KMS-11 (cell line): ENCODE measurements around the gene ZFP28.
A peak's percentile ranks its signal among the peaks of the same experiment; 100 is the strongest.

Experiments
- H2AFZ ChIP-seq: fragments of 200-600 bp; sonication (generic); 2 replicates; pipeline ENCODE4 v1.6.1; 2016; ENCODE audit warnings: antibody characterized with exemption, mixed run types, low read depth
- H3K27ac ChIP-seq: fragments of 200-600 bp; sonication (generic); 2 replicates; pipeline ENCODE4 v1.6.1; 2016; ENCODE audit warnings: mild to moderate bottlenecking, mixed run types
- H3K27me3 ChIP-seq: fragments of 200-600 bp; sonication (generic); 2 replicates; pipeline ENCODE4 v1.6.1; 2017; ENCODE audit warnings: mild to moderate bottlenecking, low read depth, mixed run types, moderate library complexity; ENCODE audit not compliant: insufficient read depth
- H3K36me3 ChIP-seq: fragments of 200-600 bp; sonication (generic); 2 replicates; pipeline ENCODE4 v1.6.1; 2017; ENCODE audit warnings: mild to moderate bottlenecking, mixed run types; ENCODE audit not compliant: insufficient read depth
- H3K4me1 ChIP-seq: fragments of 200-600 bp; sonication (generic); 2 replicates; pipeline ENCODE4 v1.6.1; 2016; ENCODE audit warnings: mild to moderate bottlenecking, low read depth, mixed run types; ENCODE audit not compliant: poor library complexity, severe bottlenecking
- H3K4me2 ChIP-seq: fragments of 200-600 bp; sonication (generic); 2 replicates; pipeline ENCODE4 v1.7.0; 2016; ENCODE audit warnings: mild to moderate bottlenecking, mixed run types
- H3K4me3 ChIP-seq: fragments of 200-600 bp; sonication (generic); IDR thresholded peaks from 2 replicates; pipeline ENCODE4 v1.6.1; 2017; ENCODE audit warnings: low read depth, low read length, mixed read lengths; ENCODE audit not compliant: insufficient read depth
- H3K79me2 ChIP-seq: fragments of 200-600 bp; sonication (generic); 2 replicates; pipeline ENCODE4 v1.6.1; 2016; ENCODE audit warnings: low read depth, mixed run types; ENCODE audit not compliant: insufficient read depth
- H3K9ac ChIP-seq: fragments of 200-600 bp; sonication (generic); 2 replicates; pipeline ENCODE4 v1.6.1; 2016; ENCODE audit warnings: mild to moderate bottlenecking, mixed run types
- H4K20me1 ChIP-seq: fragments of 200-600 bp; sonication (generic); 2 replicates; pipeline ENCODE4 v1.6.1; 2016; ENCODE audit warnings: mild to moderate bottlenecking, mixed run types; ENCODE audit not compliant: insufficient read depth
- CTCF ChIP-seq: fragments of 200-600 bp; sonication (generic); conservative IDR thresholded peaks from 2 replicates; pipeline ENCODE4 v1.6.1; 2017; ENCODE audit warnings: low read depth, mild to moderate bottlenecking, antibody characterized with exemption, low read length, moderate library complexity, mixed read lengths

Gene ZFP28

GRCh38 chr19:56538761-56539263 lies at the start of gene ZFP28:
Gene ZFP28 (plus strand): TSS chr19:56538948. CDS start chr19:56539019, 71 bp downstream.
- no peak within 1 kb of the TSS for H3K4me3 ChIP-seq
- peak within 1 kb of the TSS; percentile 67 for H3K4me2 ChIP-seq
- no peak for TF ChIP-seq CTCF
- no peaks in the 10 kb centered on the region for H3K4me1 ChIP-seq
- no peaks in the 10 kb centered on the region for H3K27me3 ChIP-seq
- peak within 1 kb of the TSS; percentile 78 for H3K27ac ChIP-seq
- H4K20me1 ChIP-seq, result no peaks in the 10 kb centered on the region
- peak within 1 kb of the TSS; percentile 66; the same call in 1 of the 2 replicates for H3K9ac ChIP-seq
- H3K36me3 ChIP-seq, result no peaks in the 10 kb centered on the region
- no peaks in the 10 kb centered on the region for H3K79me2 ChIP-seq
- peak within 1 kb of the TSS; percentile 98 for H2AFZ ChIP-seq

GRCh38 chr19:56491399-56491798 lies 47.3 kb upstream of the ZFP28 start:
- H4K20me1 ChIP-seq, result no peaks in the 10 kb centered on the region
- no peaks in the 10 kb centered on the region for H3K79me2 ChIP-seq
- H3K4me2 ChIP-seq, result no peak overlapping the region
- TF ChIP-seq CTCF, result no peak
- no peak overlapping the region for H3K9ac ChIP-seq
- H3K27me3 ChIP-seq, result no peaks in the 10 kb centered on the region
- H3K27ac ChIP-seq, result no peak overlapping the region
- H3K4me1 ChIP-seq, result no peaks in the 10 kb centered on the region
- no peak overlapping the region for H2AFZ ChIP-seq
- no peak overlapping the region for H3K4me3 ChIP-seq
- no peaks in the 10 kb centered on the region for H3K36me3 ChIP-seq

- Histone ChIP-seq H3K36me3 (no peaks in the 10 kb centered on the region), H3K27ac (no peak overlapping the region), H3K27me3 (no peaks in the 10 kb centered on the region), H3K4me1 (no peaks in the 10 kb centered on the region), H4K20me1 (no peaks in the 10 kb centered on the region), H2AFZ (no peak overlapping the region), H3K4me3 (no peak overlapping the region), H3K4me2 (no peak overlapping the region), H3K9ac (no peak overlapping the region), H3K79me2 (no peaks in the 10 kb centered on the region)
- TF ChIP-seq CTCF, result no peak
These were observed 34.2 kb upstream of the ZFP28 start for GRCh38 chr19:56504581-56504980.

- TF ChIP-seq CTCF, result no peak
- H3K36me3 ChIP-seq, result no peaks in the 10 kb centered on the region
- peak within 1 kb of the TSS; percentile 71 for H3K27ac ChIP-seq
- peak within 1 kb of the TSS; percentile 90 for H2AFZ ChIP-seq
- no peak within 1 kb of the TSS for H3K4me3 ChIP-seq
- H3K4me2 ChIP-seq, result peak within 1 kb of the TSS; percentile 40; the same call in 1 of the 2 replicates
- H3K27me3 ChIP-seq, result no peaks in the 10 kb centered on the region
- no peaks in the 10 kb centered on the region for H3K79me2 ChIP-seq
- no peaks in the 10 kb centered on the region for H3K4me1 ChIP-seq
- H4K20me1 ChIP-seq, result no peaks in the 10 kb centered on the region
- H3K9ac ChIP-seq, result peak within 1 kb of the TSS; percentile 61; the same call in 1 of the 2 replicates
These were observed 31.1 kb upstream of the ZFP28 start, which contains the start of gene ZNF471 for GRCh38 chr19:56507446-56508289. Gene ZNF471 (plus strand): TSS chr19:56507855. CDS start chr19:56511572, 3,717 bp downstream.
